Measurements from ENCODE around the gene SLC25A4.
"Not testable (repeated sequence)": the region's sequence is repeated elsewhere in the genome, so short reads cannot be mapped to it uniquely, and the experiment has no call there.

Gene SLC25A4

GRCh38 chr4:185142912-185143600 lies at the start of gene SLC25A4:
TSS of gene SLC25A4 (plus strand) at chr4:185143266. CDS start at chr4:185143373, 107 bp downstream.
- peak; percentile 86 for DNase-seq

GRCh38 chr4:185093603-185094002 lies 49.5 kb upstream of the SLC25A4 start:
- no peak for DNase-seq

GRCh38 chr4:185096032-185096653 lies 46.9 kb upstream of the SLC25A4 start:
- no peak for DNase-seq

- no peak for DNase-seq
Observed at GRCh38 chr4:185098474-185098873, 44.6 kb upstream of the SLC25A4 start.

- DNase-seq: no peak
Observed at GRCh38 chr4:185099024-185099682, 43.9 kb upstream of the SLC25A4 start.

- no peak for DNase-seq
Observed at GRCh38 chr4:185099940-185100339, 43.1 kb upstream of the SLC25A4 start.

GRCh38 chr4:185100423-185100822 lies 42.6 kb upstream of the SLC25A4 start:
- no peak for DNase-seq

GRCh38 chr4:185101354-185101890 lies 41.6 kb upstream of the SLC25A4 start:
- DNase-seq: no peak

GRCh38 chr4:185104733-185105132 lies 38.3 kb upstream of the SLC25A4 start:
- no peak for DNase-seq

- no peak for DNase-seq
Observed at GRCh38 chr4:185106353-185106752, 36.7 kb upstream of the SLC25A4 start.

- not testable (repeated sequence) for DNase-seq
Observed at GRCh38 chr4:185107574-185107973, 35.5 kb upstream of the SLC25A4 start.

- DNase-seq: no peak
Observed at GRCh38 chr4:185108185-185108584, 34.9 kb upstream of the SLC25A4 start.

- no peak for DNase-seq
Observed at GRCh38 chr4:185108669-185109068, 34.4 kb upstream of the SLC25A4 start.

GRCh38 chr4:185109736-185110135 lies 33.3 kb upstream of the SLC25A4 start:
- DNase-seq: no peak

GRCh38 chr4:185110375-185110823 lies 32.7 kb upstream of the SLC25A4 start:
- no peak for DNase-seq

GRCh38 chr4:185112104-185112503 lies 31.0 kb upstream of the SLC25A4 start:
- DNase-seq: peak; percentile 64

GRCh38 chr4:185113340-185113739 lies 29.7 kb upstream of the SLC25A4 start:
- no peak for DNase-seq

- peak; percentile 37 for DNase-seq
Observed at GRCh38 chr4:185115827-185116232, 27.2 kb upstream of the SLC25A4 start.

GRCh38 chr4:185117300-185117934 lies 25.6 kb upstream of the SLC25A4 start:
- DNase-seq: no peak

GRCh38 chr4:185118876-185119275 lies 24.2 kb upstream of the SLC25A4 start:
- DNase-seq: no peak

GRCh38 chr4:185119467-185119866 lies 23.6 kb upstream of the SLC25A4 start:
- not testable (repeated sequence) for DNase-seq

GRCh38 chr4:185119927-185120630 lies 23.0 kb upstream of the SLC25A4 start:
- no peak for DNase-seq

- DNase-seq: no peak
Observed at GRCh38 chr4:185120631-185120946, 22.5 kb upstream of the SLC25A4 start.
